Lower leg skin (tissue), 3 donors: ENCODE data around the gene NAALADL2.

Source experiments
- CTCF ChIP-seq, 3 donors: fragments of 450-650 bp; IDR thresholded peaks; one replicate each; pipeline ENCODE4 v1.5.1; 2016; ENCODE audit warnings: antibody characterized with exemption in 3 of 3, mild to moderate bottlenecking in 3 of 3, moderate library complexity in 2 of 3
- POLR2A ChIP-seq, 2 donors: fragments of 450-650 bp; IDR thresholded peaks; one replicate each; pipeline ENCODE4 v1.6.1; 2016 to 2017; ENCODE audit warnings: antibody characterized with exemption in 2 of 2, mild to moderate bottlenecking in 1 of 2, moderate library complexity in 1 of 2

GRCh38 chr3:175018946-175019727, 160.0 kb downstream of the NAALADL2 start:
- no peak for TF ChIP-seq POLR2A (IDR thresholded peaks at IDR 0.05)
- TF ChIP-seq CTCF (IDR thresholded peaks at IDR 0.05): no peak
